Peyer's patch (tissue), 4 donors: Measurements from ENCODE around the gene CDC27. TPM values are rescaled to one million over a fixed set of nuclear protein-coding genes. Genes with fewer than 3 reads are reported as not detected.
A peak's percentile ranks its signal among the peaks of the same experiment; 100 is the strongest.
"Not testable (repeated sequence)": the region's sequence is repeated elsewhere in the genome, so short reads cannot be mapped to it uniquely, and the experiment has no call there.

Experiments used
- DNase-seq, 3 donors: peaks; one replicate each; pipeline ENCODE4 v3.0.0-alpha.2; 2017 to 2019
- H3K27ac ChIP-seq, 4 donors: fragments of 200-600 bp; sonication (generic); one replicate each; pipeline ENCODE4 v1.5.1; 2016 to 2019
- H3K27me3 ChIP-seq, 2 donors: fragments of 200-600 bp; sonication (generic); one replicate each; pipeline ENCODE4 v1.5.1; 2019
- H3K36me3 ChIP-seq, 3 donors: fragments of 200-600 bp; sonication (generic); one replicate each; pipeline ENCODE4 v1.5.1; 2016 to 2019
- H3K4me1 ChIP-seq, 4 donors: fragments of 200-600 bp; sonication (generic); one replicate each; pipeline ENCODE4 v1.5.1; 2016 to 2019
- H3K4me3 ChIP-seq, 4 donors: fragments of 200-600 bp; sonication (generic); 1 replicate in 3 of 4; 2 replicates in 1 of 4; pipeline ENCODE4 v1.5.1; 2016 to 2019; ENCODE audit warnings: mild to moderate bottlenecking in 1 of 4
- H3K9me3 ChIP-seq, 4 donors: fragments of 200-600 bp; sonication (generic); one replicate each; pipeline ENCODE4 v1.5.1; 2016 to 2019; ENCODE audit warnings: mild to moderate bottlenecking in 1 of 4
- POLR2A ChIP-seq, 2 donors: fragments of 450-650 bp; IDR thresholded peaks; one replicate each; pipeline ENCODE4 v1.5.1; 2017; ENCODE audit warnings: antibody characterized with exemption in 2 of 2, mild to moderate bottlenecking in 2 of 2, moderate library complexity in 2 of 2
- total RNA-seq, 4 donors: library from RNA; depleted of rRNA; stranded (reverse); fragments of >200 nt; gene quantifications; one replicate each; pipeline ENCODE4 v1.1.0, GENCODE V29; 2016
- TF ChIP-seq, protein P1 (sequence below), 6 experiments: fragments of 450-650 bp in 4 of 6; fragments of 200-600 bp in 2 of 6; sonication (generic) in 1 of 6; IDR thresholded peaks; one replicate each; pipeline ENCODE4 v1.5.1; 2017 to 2019; ENCODE audit warnings: antibody characterized with exemption in 6 of 6, mild to moderate bottlenecking in 3 of 6, moderate library complexity in 1 of 6

CDC27 gene
- total RNA-seq, 4 donors from 2014 or later: 29.9 to 72.6 (median 47.4) TPM

DNA sequence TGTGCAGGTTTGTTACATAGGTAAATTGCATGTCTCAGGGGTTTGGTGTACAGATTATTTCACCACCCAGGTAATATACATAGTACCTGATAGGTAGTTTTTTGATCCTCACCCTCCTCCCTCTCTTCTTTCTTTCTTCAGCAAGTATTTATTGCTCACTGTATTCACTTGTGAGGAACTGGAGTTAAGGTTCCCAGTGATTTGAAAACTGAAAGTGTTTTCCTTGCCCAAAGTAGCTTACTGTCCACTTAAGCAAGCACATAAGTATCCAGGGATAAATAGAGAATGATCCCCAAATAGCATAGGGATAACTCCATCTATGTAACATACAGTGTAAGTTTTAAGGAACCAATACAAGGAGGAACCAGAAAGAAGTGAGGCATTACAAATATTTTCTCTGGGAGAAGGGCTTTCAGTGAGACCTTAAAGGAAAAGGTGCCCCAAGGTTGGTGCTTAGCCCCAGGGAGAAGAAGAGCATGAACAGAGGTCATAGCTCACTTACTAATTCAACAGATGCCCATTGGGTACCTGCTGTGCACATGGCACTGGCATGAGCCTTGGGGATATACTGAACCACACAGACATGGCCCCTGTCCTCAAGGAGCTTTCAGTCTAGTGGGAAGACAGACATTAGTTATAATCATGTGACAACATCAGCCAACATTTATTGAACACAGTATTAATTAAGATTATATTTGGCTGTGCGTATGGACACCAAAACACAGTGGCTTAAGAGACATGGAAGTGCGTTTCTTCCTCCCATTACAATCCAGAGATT, 37.0 kb upstream of the CDC27 start:
- no peaks in the 10 kb centered on the region for H3K27me3 ChIP-seq
- no peaks in the 10 kb centered on the region for H3K36me3 ChIP-seq
- H3K9me3 ChIP-seq: no peaks in the 10 kb centered on the region
- H3K4me1 ChIP-seq: peaks cover 0 to 19% (median 5%) of the 10 kb centered on the region in 4 donors
- H3K27ac ChIP-seq: peak overlapping the region; percentile 10 to 77 (median 59)
- no peak overlapping the region for H3K4me3 ChIP-seq
- TF ChIP-seq, protein P1, sequence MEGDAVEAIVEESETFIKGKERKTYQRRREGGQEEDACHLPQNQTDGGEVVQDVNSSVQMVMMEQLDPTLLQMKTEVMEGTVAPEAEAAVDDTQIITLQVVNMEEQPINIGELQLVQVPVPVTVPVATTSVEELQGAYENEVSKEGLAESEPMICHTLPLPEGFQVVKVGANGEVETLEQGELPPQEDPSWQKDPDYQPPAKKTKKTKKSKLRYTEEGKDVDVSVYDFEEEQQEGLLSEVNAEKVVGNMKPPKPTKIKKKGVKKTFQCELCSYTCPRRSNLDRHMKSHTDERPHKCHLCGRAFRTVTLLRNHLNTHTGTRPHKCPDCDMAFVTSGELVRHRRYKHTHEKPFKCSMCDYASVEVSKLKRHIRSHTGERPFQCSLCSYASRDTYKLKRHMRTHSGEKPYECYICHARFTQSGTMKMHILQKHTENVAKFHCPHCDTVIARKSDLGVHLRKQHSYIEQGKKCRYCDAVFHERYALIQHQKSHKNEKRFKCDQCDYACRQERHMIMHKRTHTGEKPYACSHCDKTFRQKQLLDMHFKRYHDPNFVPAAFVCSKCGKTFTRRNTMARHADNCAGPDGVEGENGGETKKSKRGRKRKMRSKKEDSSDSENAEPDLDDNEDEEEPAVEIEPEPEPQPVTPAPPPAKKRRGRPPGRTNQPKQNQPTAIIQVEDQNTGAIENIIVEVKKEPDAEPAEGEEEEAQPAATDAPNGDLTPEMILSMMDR (IDR thresholded peaks at IDR 0.05): no peak
- no peak for TF ChIP-seq POLR2A (IDR thresholded peaks at IDR 0.05)
- no peak for DNase-seq

DNA sequence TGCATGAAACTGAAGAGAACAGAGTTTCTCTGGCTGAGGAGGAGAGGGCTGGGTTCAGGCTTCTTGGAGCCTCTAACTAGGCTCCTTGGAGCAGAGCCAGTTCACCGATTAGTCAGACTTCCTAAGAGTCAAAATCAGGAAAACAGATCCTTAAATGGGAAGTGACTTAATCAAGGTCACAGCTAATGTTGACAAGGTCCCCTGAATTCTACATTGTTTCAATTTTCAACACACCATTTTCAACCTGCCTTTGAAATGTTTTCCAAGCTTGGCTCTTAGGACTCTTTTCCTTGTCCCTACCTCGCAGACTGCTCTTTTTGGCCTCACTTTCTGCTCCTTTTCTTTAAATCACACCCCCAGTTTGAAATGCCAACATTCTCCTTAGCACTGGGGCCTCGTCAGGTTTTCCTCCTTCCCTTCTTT, 36.4 kb upstream of the CDC27 start:
- Histone ChIP-seq H3K4me3 (no peak overlapping the region), H3K36me3 (no peaks in the 10 kb centered on the region), H3K9me3 (no peaks in the 10 kb centered on the region), H3K4me1 (peaks cover 0 to 19% (median 3%) of the 10 kb centered on the region in 4 donors), H3K27me3 (no peaks in the 10 kb centered on the region), H3K27ac (peak overlapping the region; percentile 3 to 77 (median 66))
- DNase-seq: peak in 1 of 3 donors; percentile 80
- TF ChIP-seq, protein P1 (IDR thresholded peaks at IDR 0.05): no peak
- no peak for TF ChIP-seq POLR2A (IDR thresholded peaks at IDR 0.05)

DNA sequence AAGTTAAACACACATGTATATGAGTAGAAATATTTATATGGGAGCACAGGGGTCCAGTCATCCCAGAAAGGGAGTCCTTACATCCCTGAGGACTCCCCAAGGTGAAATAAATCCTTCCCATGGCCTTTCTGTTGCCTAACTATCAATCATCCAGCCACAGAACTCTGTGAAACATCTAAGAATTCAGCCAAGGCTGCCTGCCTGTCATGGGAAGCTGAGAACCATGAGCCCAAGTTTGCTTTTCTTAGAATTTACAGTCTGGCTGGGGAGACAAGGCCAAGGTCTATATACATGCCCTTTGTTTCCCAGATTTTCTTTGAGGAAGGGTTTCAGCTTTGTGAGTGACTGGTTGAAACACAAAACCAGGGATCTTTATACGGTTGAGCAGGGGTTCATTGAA, 35.9 kb upstream of the CDC27 start:
- peak overlapping the region; percentile 3 to 77 (median 66) for H3K27ac ChIP-seq
- TF ChIP-seq, protein P1 (IDR thresholded peaks at IDR 0.05): no peak
- TF ChIP-seq POLR2A (IDR thresholded peaks at IDR 0.05): no peak
- H3K4me1 ChIP-seq: peaks cover 0 to 19% (median under 1%) of the 10 kb centered on the region in 4 donors
- H3K9me3 ChIP-seq: no peaks in the 10 kb centered on the region
- H3K4me3 ChIP-seq: no peak overlapping the region
- no peak for DNase-seq
- H3K27me3 ChIP-seq: no peaks in the 10 kb centered on the region
- no peaks in the 10 kb centered on the region for H3K36me3 ChIP-seq

GRCh38 chr17:47224077-47224476, 35.0 kb upstream of the CDC27 start:
- Histone ChIP-seq H3K27ac (peak overlapping the region in 2 of 4 donors; percentile 63 to 69), H3K4me1 (peaks cover 0 to 19% (median 0%) of the 10 kb centered on the region in 4 donors)
- not testable (repeated sequence) for H3K9me3 ChIP-seq, DNase-seq, H3K4me3 ChIP-seq, H3K27me3 ChIP-seq, H3K36me3 ChIP-seq

GRCh38 chr17:47223460-47223859, 34.4 kb upstream of the CDC27 start:
- DNase-seq: no peak
- Histone ChIP-seq H3K4me1 (peaks cover 0 to 25% (median 0%) of the 10 kb centered on the region in 4 donors), H3K27me3 (no peaks in the 10 kb centered on the region), H3K27ac (no peak overlapping the region), H3K4me3 (no peak overlapping the region), H3K9me3 (no peaks in the 10 kb centered on the region), H3K36me3 (no peaks in the 10 kb centered on the region)
- TF ChIP-seq POLR2A (IDR thresholded peaks at IDR 0.05): no peak
- TF ChIP-seq, protein P1 (IDR thresholded peaks at IDR 0.05): no peak

- peaks cover 0 to 26% (median 0%) of the 10 kb centered on the region in 4 donors for H3K4me1 ChIP-seq
- DNase-seq: no peak
- no peak overlapping the region for H3K4me3 ChIP-seq
- H3K27ac ChIP-seq: peak overlapping the region in 1 of 4 donors; percentile 15
- TF ChIP-seq, protein P1 (IDR thresholded peaks at IDR 0.05): no peak
- no peak for TF ChIP-seq POLR2A (IDR thresholded peaks at IDR 0.05)
- H3K27me3 ChIP-seq: no peaks in the 10 kb centered on the region
- H3K36me3 ChIP-seq: no peaks in the 10 kb centered on the region
- H3K9me3 ChIP-seq: no peaks in the 10 kb centered on the region
Measured at GRCh38 chr17:47223007-47223406, 33.9 kb upstream of the CDC27 start.
